Measurements from ENCODE around the gene BAMBI. TPM values are rescaled to one million over a fixed set of nuclear protein-coding genes. Genes with fewer than 3 reads are reported as not detected.
"Not testable (repeated sequence)": the region's sequence is repeated elsewhere in the genome, so short reads cannot be mapped to it uniquely, and the experiment has no call there.

The BAMBI gene
- total RNA-seq, 1 donor from 2014 or later = 16.3 TPM

GRCh38 chr10:28637346-28637745 is 40.0 kb upstream of the BAMBI start:
- TF ChIP-seq, protein P1, sequence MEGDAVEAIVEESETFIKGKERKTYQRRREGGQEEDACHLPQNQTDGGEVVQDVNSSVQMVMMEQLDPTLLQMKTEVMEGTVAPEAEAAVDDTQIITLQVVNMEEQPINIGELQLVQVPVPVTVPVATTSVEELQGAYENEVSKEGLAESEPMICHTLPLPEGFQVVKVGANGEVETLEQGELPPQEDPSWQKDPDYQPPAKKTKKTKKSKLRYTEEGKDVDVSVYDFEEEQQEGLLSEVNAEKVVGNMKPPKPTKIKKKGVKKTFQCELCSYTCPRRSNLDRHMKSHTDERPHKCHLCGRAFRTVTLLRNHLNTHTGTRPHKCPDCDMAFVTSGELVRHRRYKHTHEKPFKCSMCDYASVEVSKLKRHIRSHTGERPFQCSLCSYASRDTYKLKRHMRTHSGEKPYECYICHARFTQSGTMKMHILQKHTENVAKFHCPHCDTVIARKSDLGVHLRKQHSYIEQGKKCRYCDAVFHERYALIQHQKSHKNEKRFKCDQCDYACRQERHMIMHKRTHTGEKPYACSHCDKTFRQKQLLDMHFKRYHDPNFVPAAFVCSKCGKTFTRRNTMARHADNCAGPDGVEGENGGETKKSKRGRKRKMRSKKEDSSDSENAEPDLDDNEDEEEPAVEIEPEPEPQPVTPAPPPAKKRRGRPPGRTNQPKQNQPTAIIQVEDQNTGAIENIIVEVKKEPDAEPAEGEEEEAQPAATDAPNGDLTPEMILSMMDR (IDR thresholded peaks at IDR 0.05) = no peak
- Histone ChIP-seq H3K27me3 (no peaks in the 10 kb centered on the region), H3K4me3 (no peak overlapping the region), H3K36me3 (no peaks in the 10 kb centered on the region), H3K4me1 (no peaks in the 10 kb centered on the region), H3K27ac (no peak overlapping the region), H3K9me3 (no peaks in the 10 kb centered on the region)
- no peak for DNase-seq (ENCODE audit: low spot score in 2 of 2)
- intact Hi-C loops (cut with DNase I) = no loop called here

DNA sequence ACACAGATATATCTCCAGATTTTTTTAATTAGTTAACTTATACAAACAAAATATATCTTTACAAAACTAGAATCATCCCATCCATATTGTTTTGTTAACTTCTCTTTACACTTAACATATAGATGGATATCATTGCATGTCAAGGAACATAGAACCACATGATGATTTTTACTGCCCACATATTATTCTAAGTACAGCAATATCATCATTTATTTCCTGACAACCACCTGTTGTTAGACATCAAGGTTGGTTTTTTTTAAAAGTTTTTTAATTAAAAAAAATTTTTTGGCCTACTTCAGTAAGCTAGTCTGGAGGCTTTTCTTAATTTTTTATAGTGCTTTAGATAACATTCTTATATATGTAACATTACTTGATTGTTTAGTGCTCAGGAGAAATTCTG is 38.9 kb upstream of the BAMBI start:
- no peak overlapping the region for H3K4me3 ChIP-seq
- TF ChIP-seq, protein P1 (IDR thresholded peaks at IDR 0.05) = no peak
- intact Hi-C loops (cut with DNase I) = no loop called here

GRCh38 chr10:28640551-28640950 is 36.8 kb upstream of the BAMBI start:
- Histone ChIP-seq H3K36me3 (no peaks in the 10 kb centered on the region), H3K27me3 (no peaks in the 10 kb centered on the region), H3K4me3 (no peak overlapping the region), H3K4me1 (no peaks in the 10 kb centered on the region), H3K9me3 (no peaks in the 10 kb centered on the region), H3K27ac (no peak overlapping the region)
- intact Hi-C loops (cut with DNase I) = no loop called here
- no peak for DNase-seq (ENCODE audit: low spot score in 2 of 2)
- TF ChIP-seq, protein P1 (IDR thresholded peaks at IDR 0.05) = no peak

More for the DNA sequence above, 38.9 kb upstream of the BAMBI start:
- Histone ChIP-seq H3K9me3 (no peaks in the 10 kb centered on the region), H3K36me3 (no peaks in the 10 kb centered on the region), H3K27me3 (no peaks in the 10 kb centered on the region), H3K27ac (no peak overlapping the region), H3K4me1 (no peaks in the 10 kb centered on the region)
- DNase-seq (ENCODE audit: low spot score in 2 of 2) = no peak

GRCh38 chr10:28644647-28645046 is 32.7 kb upstream of the BAMBI start:
- H3K4me3 ChIP-seq = no peak overlapping the region
- TF ChIP-seq, protein P1 (IDR thresholded peaks at IDR 0.05) = no peak
- H3K27me3 ChIP-seq = no peaks in the 10 kb centered on the region
- no peaks in the 10 kb centered on the region for H3K36me3 ChIP-seq
- DNase-seq (ENCODE audit: low spot score in 2 of 2) = no peak
- no peak overlapping the region for H3K27ac ChIP-seq
- intact Hi-C loops (cut with DNase I) = no loop called here
- H3K4me1 ChIP-seq = no peaks in the 10 kb centered on the region
- H3K9me3 ChIP-seq = peaks cover 0 to 6% of the 10 kb centered on the region in 2 donors

DNA sequence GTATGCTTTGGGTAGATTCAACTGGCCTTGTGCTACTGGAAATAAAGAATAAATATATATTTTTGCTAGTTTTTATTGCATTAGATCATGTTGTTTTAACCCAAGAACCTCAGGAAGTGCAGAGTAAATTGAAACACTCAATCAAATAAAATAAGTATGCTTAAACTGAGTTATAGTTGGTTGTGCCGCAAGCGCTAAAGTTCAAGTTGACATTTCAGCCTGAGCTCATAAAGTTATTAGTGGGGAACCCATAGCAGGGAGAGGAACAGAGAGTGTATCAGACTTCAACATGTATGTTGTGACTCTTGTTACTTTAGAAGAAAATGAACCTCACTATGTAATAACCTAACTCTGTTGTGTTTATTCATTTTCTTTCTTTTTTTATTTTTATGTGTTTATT is 25.2 kb upstream of the BAMBI start:
- Histone ChIP-seq H3K4me3 (no peak overlapping the region), H3K36me3 (no peaks in the 10 kb centered on the region), H3K4me1 (no peaks in the 10 kb centered on the region), H3K9me3 (peaks cover 0 to 6% of the 10 kb centered on the region in 2 donors), H3K27ac (no peak overlapping the region), H3K27me3 (no peaks in the 10 kb centered on the region)
- intact Hi-C loops (cut with DNase I) = no loop called here
- TF ChIP-seq, protein P1 (IDR thresholded peaks at IDR 0.05) = no peak
- DNase-seq (ENCODE audit: low spot score in 2 of 2) = no peak

DNA sequence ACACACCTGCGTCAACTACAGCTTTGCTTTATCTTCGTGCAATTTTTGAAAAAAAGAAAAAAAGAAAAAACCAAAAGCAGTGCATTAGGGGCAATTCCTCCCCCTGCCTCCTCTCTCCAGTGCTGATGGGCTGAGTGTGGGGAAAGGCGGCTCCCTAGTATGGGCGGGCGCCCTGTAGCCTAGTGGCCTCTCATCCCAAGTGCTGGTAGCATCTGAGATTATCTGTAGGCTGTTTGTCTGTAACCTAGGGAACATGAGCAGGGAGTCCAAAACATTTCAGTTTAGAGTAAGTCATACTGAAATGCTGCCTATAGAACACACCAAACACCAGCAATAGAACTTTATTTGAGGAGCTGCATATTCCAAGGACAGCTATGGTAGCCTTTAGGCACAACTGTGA is 24.6 kb upstream of the BAMBI start:
- intact Hi-C loops (cut with DNase I) = no loop called here
- Histone ChIP-seq H3K27ac (no peak overlapping the region), H3K4me1 (no peaks in the 10 kb centered on the region), H3K27me3 (no peaks in the 10 kb centered on the region), H3K36me3 (no peaks in the 10 kb centered on the region), H3K4me3 (no peak overlapping the region), H3K9me3 (peaks cover 0 to 6% of the 10 kb centered on the region in 2 donors)
- TF ChIP-seq, protein P1 (IDR thresholded peaks at IDR 0.05) = no peak
- no peak for DNase-seq (ENCODE audit: low spot score in 2 of 2)

- H3K27me3 ChIP-seq; H3K27ac ChIP-seq; H3K4me1 ChIP-seq; H3K36me3 ChIP-seq; H3K4me3 ChIP-seq; intact Hi-C loops (cut with DNase I); H3K9me3 ChIP-seq: not testable (repeated sequence)
- peak in 1 of 2 donors; percentile 19 for DNase-seq (ENCODE audit: low spot score in 2 of 2)
These were observed 18.5 kb upstream of the BAMBI start for GRCh38 chr10:28658824-28659223.
